HG03095 (cell line): Measurements from ENCODE around the gene RAPGEF1.
"Not testable (repeated sequence)": the region's sequence is repeated elsewhere in the genome, so short reads cannot be mapped to it uniquely, and the experiment has no call there.

ENCODE experiments used
- ATAC-seq: cut with Tn5 transposase; IDR thresholded peaks from one replicate; pipeline ENCODE4 v1.9.1; 2021; ENCODE audit warnings: moderate library complexity; ENCODE audit not compliant: unreplicated experiment

RAPGEF1 gene

GRCh38 chr9:131673531-131673930 is 66.3 kb downstream of the RAPGEF1 start:
- no peak for ATAC-seq

- no peak for ATAC-seq
These were observed 66.8 kb downstream of the RAPGEF1 start for GRCh38 chr9:131673068-131673467.

DNA sequence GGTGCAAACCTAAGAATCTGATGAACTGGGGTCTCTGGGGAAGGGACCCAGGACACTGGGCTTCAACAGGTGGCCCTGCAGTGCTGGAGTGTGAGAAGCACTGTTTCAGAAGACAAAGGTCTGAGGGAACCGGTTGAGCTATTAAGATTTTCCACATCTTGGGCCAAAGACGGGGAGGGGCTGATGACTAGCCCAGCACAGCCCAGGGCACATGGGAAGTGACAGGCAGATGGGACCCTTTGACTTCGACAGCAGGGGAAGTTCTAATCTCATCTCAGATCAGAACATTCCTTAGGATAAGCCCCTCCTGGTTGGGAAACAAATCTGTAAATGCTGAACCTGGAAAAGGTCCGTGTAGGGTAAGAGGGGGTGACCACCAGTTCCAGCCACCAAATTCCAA is 67.4 kb downstream of the RAPGEF1 start:
- no peak for ATAC-seq

- no peak for ATAC-seq
These were observed 68.7 kb downstream of the RAPGEF1 start for GRCh38 chr9:131671133-131671520.

DNA sequence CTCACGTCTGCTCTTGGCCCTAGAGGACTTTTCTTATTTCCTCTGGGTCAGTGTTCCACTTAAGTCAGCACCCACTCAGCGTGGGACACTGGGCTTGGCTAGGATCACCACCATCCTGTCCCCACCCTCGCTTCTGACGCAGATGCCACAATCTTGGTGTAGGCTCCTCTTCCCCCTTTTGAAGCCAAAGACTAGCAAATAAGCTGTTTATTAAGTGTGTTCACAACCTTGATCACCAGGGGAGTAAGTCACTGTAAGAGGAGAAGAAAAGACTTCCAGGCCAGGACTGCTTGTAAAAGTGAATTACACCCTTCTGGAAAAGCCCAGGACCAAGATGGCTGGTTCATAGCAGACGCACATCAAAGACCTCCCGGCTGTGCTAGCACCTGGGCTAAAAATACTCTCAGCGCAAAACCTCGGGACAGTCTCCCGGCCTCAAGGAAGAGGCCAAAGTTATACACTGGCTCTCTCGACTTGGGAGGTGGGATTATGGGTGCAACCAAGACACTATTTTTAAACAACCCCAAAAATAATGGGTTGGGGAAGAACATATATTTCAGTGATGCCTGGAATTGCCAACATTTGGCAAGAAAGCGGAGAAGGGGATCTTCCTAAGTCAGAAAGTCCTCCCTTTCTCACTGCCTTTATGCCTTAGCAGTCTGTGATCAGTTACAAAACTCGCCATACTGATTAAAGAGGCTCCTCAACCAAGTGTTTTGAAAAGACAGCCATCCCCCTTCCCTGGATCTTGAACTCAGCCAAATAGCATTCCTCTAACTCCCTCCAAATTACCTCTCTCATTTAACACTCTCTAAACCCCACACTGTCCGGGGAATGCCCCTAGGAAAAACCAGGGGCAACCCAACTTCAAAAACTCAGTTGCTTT is 69.4 kb downstream of the RAPGEF1 start:
- no peak for ATAC-seq

DNA sequence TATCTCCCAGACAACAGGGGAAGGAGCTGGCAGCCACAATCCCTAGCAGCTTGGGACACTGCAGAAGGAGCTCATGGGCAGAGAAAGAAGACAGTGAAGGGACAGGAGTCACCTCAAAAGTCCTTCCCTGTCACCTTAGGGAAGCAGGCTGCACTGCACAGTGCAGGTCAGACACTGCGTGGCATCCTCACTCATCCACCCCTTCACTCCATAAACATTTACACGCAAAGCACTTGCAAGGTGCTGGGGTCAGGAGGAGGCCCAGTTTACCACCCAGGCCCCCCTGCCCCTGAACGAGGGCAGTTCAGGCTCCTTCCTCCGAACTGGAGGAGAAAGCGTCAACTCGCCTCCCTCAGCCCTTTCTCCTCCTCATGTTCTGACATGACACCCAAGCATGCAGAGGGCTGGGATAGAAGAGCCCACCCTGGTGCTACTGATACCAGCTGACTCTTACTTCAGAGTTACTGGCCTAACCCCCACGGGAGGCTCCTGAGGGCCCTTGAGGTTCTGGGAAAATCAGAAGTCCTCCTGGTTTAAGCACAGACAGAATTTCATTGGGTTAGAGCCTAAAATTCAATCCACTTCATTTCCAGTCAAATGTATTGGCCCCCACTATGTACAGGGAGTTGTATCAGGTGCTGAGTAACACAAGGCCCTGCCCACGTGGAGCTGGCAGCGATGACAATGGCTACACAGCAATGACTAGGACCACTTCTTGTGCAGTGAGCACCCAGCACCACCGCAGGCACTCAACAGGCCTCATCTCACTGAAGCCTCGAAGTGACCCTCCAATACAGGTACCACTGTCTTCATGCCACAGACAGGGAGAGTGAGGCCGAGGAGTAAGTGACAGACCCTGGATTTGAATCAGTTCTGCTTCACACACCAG is 70.4 kb downstream of the RAPGEF1 start:
- ATAC-seq: no peak

GRCh38 chr9:131668439-131669268 is 71.2 kb downstream of the RAPGEF1 start:
- peak; percentile 39 for ATAC-seq

DNA sequence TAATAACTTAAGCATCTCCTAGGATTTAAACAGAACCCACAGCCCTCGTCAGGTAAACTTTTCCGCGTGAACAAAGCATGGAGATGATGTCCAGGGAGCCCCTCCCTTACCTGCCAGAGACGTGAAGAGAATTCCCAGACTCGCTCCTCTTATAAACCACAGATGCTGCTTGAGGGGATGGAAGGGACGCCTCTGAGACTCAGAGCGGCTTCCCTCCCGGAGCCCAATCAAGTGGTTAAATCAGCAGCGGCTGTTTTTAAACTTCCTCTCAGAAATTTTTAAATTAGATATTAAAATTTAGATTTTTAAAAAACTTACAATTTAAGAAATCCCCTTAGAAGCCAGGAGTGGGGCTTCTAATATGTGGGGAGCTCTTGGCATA is 71.8 kb downstream of the RAPGEF1 start:
- ATAC-seq: no peak

DNA sequence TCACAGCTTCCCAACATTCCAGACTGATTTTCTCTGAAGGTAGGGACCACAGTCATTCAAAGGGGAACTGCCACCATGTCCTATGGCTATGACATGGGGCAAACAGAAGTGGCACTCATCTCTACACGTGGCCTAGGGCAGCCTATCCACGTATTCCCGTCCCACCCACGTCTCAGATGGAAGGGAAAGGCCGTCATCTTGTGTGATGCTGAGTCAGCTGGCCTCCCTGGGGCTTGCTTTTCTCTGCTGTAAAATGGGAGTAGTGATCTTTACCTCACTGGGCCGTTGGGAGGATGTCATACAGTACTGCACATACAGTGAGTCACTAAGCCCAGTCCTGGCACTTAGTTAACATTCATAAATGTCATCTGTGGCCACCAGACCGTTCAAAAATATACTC is 72.3 kb downstream of the RAPGEF1 start:
- no peak for ATAC-seq

DNA sequence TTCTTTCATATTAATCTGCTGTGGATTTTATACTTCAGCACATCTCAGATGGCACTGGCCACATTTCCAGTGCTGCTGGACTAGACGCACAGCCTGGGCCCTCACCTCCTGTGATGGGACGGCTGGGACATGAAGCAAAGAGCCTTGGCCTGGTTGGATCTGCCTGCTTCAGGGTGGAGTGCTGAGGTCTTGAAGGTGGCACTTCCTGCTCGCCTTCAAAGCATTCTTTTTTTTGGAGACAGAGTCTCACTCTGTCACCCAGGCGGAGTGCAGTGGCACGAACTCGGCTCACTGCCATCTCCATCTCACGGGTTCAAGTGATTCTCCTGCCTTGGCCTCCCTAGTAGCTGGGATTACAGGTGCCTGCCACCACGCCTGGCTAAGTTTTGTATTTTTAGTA is 73.1 kb downstream of the RAPGEF1 start:
- ATAC-seq: no peak

DNA sequence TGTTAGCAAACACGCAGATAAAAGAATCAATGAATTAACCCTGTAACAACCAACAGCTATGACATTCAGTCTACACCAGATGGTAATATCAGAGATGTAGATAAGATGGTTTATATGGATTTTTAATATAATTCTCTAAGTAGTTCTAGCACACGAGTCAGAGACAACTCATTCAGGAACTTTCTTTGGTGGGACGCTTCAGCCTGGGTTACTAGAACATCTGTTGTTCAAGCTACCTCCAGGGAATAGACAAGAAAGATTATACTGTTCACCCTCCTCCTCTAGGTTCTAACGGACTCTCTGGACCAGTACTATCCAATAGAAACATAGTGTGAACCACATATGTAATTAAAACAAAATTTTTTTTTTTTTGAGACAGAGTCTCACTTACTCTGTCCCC is 73.8 kb downstream of the RAPGEF1 start:
- ATAC-seq: no peak

GRCh38 chr9:131663288-131663687 is 76.6 kb downstream of the RAPGEF1 start:
- ATAC-seq: no peak

DNA sequence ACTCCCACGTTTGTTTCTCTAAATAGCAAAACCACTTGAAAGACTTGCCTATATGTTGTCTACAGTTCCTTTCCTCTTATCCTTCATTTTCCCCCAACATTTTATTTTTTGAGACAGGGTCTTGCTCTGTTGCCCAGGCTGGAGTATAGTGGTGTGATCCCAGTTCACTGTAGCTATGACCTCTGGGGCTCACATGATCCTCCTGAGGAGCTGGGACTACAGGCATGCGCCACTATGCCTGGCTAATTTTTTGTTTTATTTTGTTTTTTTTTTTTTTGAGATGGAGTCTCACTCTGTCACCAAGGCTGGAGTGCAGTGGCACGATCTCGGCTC is 77.6 kb downstream of the RAPGEF1 start:
- not testable (repeated sequence) for ATAC-seq

GRCh38 chr9:131661568-131662288 is 78.1 kb downstream of the RAPGEF1 start:
- no peak for ATAC-seq

GRCh38 chr9:131660466-131661405 is 79.1 kb downstream of the RAPGEF1 start:
- no peak for ATAC-seq

GRCh38 chr9:131658377-131659129 is 81.3 kb downstream of the RAPGEF1 start:
- ATAC-seq: no peak

DNA sequence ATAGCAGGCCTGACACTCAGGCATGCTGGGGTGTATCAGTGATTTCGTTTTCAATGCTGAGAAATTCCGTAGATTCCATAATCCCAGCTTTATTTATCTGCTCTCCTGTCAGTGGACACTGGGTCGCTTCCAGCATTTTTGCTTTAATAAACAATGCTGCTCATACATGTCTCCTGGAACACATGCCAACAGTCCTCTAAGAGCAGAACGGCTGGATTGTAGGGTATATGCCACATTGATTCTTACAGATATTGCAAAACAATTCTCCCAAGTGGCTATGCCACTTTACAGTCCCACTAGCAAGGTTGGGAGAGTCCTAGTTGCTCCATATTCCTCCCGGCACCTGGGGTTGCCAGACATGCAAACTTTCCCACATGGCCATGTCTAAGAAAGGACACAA is 81.9 kb downstream of the RAPGEF1 start:
- ATAC-seq: no peak

DNA sequence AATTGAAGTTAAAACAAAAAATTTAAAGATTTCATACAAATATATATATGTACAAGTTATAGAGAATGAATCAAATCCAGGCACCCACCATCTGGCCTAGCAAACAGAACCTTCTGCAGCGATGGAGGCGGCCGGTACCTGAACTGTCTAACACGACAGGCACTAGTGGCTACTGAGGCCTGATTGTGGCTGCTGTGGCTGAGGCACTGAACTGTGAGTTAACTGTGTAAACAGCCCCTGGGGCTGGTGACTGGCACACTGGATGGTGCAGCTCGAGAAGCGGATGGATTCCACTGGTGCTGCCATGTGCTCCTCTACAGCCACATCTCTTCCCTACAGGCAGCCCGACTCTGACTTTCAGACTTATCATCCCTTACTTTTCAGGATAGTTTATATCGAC is 82.4 kb downstream of the RAPGEF1 start:
- ATAC-seq: no peak

DNA sequence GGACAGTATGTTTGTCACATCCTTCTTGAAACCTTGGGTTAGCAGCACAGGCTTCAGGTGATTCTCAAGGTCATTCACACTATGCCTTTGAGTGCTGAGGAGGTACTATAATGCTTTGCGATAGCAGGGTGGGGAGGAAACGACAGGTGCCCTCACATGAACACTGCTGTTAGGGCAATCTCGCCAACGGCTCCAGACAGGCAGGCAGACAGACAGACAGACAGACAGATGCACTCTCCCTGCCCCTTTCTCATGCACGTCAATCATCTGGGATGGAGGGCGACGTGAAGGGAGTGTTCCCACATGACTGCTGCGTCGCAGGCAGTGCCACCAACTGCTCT is 82.9 kb downstream of the RAPGEF1 start:
- ATAC-seq: no peak
